SK-N-SH treated with all-trans-retinoic acid at 6 μM for 48 hours (cell line): ENCODE results near the gene GET4.

Experiments
- ATAC-seq: fragments of 200-7000 bp; cut with Tn5 transposase; 3 replicates; pipeline ENCODE4 v1.9.1; 2020; ENCODE audit warnings: mild to moderate bottlenecking, moderate library complexity
- ARNTL ChIP-seq: fragments of 450-650 bp; formaldehyde crosslinking; IDR thresholded peaks from 2 replicates; pipeline ENCODE4 v1.5.0; 2020; ENCODE audit warnings: low read depth, mild to moderate bottlenecking, moderate library complexity, borderline replicate concordance
- BACH2 ChIP-seq: fragments of 250-450 bp; sonication (Bioruptor Pico); IDR thresholded peaks from 2 replicates; pipeline ENCODE4 v1.9.0; 2021; ENCODE audit warnings: mild to moderate bottlenecking, borderline replicate concordance
- CREB5 ChIP-seq: fragments of 250-450 bp; sonication (Bioruptor Pico); IDR thresholded peaks from 2 replicates; pipeline ENCODE4 v1.5.1; 2020; ENCODE audit warnings: low read depth, mild to moderate bottlenecking, moderate library complexity
- CSDC2 ChIP-seq: fragments of 250-450 bp; sonication (Bioruptor Pico); IDR thresholded peaks from 2 replicates; pipeline ENCODE4 v1.5.0; 2020; ENCODE audit warnings: mild to moderate bottlenecking, moderate library complexity
- CSRNP3 ChIP-seq: fragments of 250-450 bp; sonication (Bioruptor Pico); IDR thresholded peaks from 2 replicates; pipeline ENCODE4 v1.5.1; 2021; ENCODE audit warnings: mild to moderate bottlenecking, moderate library complexity
- ESRRG ChIP-seq: fragments of 250-450 bp; sonication (Bioruptor Pico); IDR thresholded peaks from 2 replicates; pipeline ENCODE4 v1.6.1; 2021; ENCODE audit warnings: mild to moderate bottlenecking
- GLIS3 ChIP-seq: fragments of 250-450 bp; sonication (Bioruptor Pico); IDR thresholded peaks from 2 replicates; pipeline ENCODE4 v1.5.0; 2020; ENCODE audit warnings: mild to moderate bottlenecking, moderate library complexity
- ISL1 ChIP-seq: fragments of 250-450 bp; sonication (Bioruptor Pico); IDR thresholded peaks from 2 replicates; pipeline ENCODE4 v2.1.2; 2022; ENCODE audit warnings: mild to moderate bottlenecking, moderate library complexity
- OSR1 ChIP-seq: fragments of 250-450 bp; sonication (Bioruptor Pico); IDR thresholded peaks from 2 replicates; pipeline ENCODE4 v1.8.0; 2022; ENCODE audit warnings: moderate library complexity, mild to moderate bottlenecking, inconsistent platforms
- POU6F1 ChIP-seq: fragments of 250-450 bp; sonication (Bioruptor Pico); IDR thresholded peaks from 2 replicates; pipeline ENCODE4 v1.8.0; 2021; ENCODE audit warnings: low read depth, mild to moderate bottlenecking, moderate library complexity, borderline replicate concordance
- PPARA ChIP-seq: fragments of 250-450 bp; sonication (Bioruptor Pico); IDR thresholded peaks from 2 replicates; pipeline ENCODE4 v1.5.0; 2020; ENCODE audit warnings: mild to moderate bottlenecking, borderline replicate concordance
- SNAI2 ChIP-seq: fragments of 250-450 bp; sonication (Bioruptor Pico); IDR thresholded peaks from 2 replicates; pipeline ENCODE4 v1.5.0; 2020; ENCODE audit warnings: mild to moderate bottlenecking, moderate library complexity
- TCF4 ChIP-seq: fragments of 250-450 bp; sonication (Bioruptor Pico); IDR thresholded peaks from 2 replicates; pipeline ENCODE4 v1.8.0; 2021; ENCODE audit warnings: mild to moderate bottlenecking, moderate library complexity, borderline replicate concordance
- TOX ChIP-seq: fragments of 250-450 bp; sonication (Bioruptor Pico); IDR thresholded peaks from 2 replicates; pipeline ENCODE4 v1.8.0; 2021; ENCODE audit warnings: mild to moderate bottlenecking, moderate library complexity, borderline replicate concordance
- TSHZ2 ChIP-seq: fragments of 250-450 bp; sonication (Bioruptor Pico); IDR thresholded peaks from 2 replicates; pipeline ENCODE4 v1.5.0; 2020; ENCODE audit warnings: mild to moderate bottlenecking, moderate library complexity
- ZC3H10 ChIP-seq: fragments of 250-450 bp; sonication (Bioruptor Pico); IDR thresholded peaks from 2 replicates; pipeline ENCODE4 v1.5.1; 2021; ENCODE audit warnings: mild to moderate bottlenecking, moderate library complexity
- ZFP3 ChIP-seq: fragments of 250-450 bp; sonication (Bioruptor Pico); IDR thresholded peaks from 2 replicates; pipeline ENCODE4 v1.5.0; 2020; ENCODE audit warnings: mild to moderate bottlenecking, moderate library complexity
- ZFP30 ChIP-seq: fragments of 450-650 bp; formaldehyde crosslinking; IDR thresholded peaks from 2 replicates; pipeline ENCODE4 v1.5.0; 2022; ENCODE audit warnings: mild to moderate bottlenecking, moderate library complexity
- ZNF565 ChIP-seq: fragments of 450-650 bp; formaldehyde crosslinking; conservative IDR thresholded peaks from 2 replicates; pipeline ENCODE4 v1.5.0; 2020; ENCODE audit warnings: low read depth, mild to moderate bottlenecking, moderate library complexity
- ZNF70 ChIP-seq: fragments of 450-650 bp; formaldehyde crosslinking; IDR thresholded peaks from 2 replicates; pipeline ENCODE4 v1.5.0; 2020; ENCODE audit warnings: mild to moderate bottlenecking, moderate library complexity
- ZNF8 ChIP-seq: fragments of 450-650 bp; formaldehyde crosslinking; IDR thresholded peaks from 2 replicates; pipeline ENCODE4 v1.5.0; 2020; ENCODE audit warnings: mild to moderate bottlenecking, moderate library complexity

GET4 gene

GRCh38 chr7:876077-876971 lies at the start of gene GET4:
Gene GET4 (plus strand): TSS chr7:876554. CDS start chr7:876646, 92 bp downstream.
- ATAC-seq = peak; percentile 86
- TF ChIP-seq ZFP3 (CRISPR knock-in tag) (no peak), SNAI2 (CRISPR knock-in tag) (0 out of 2 replicates have a peak, but pooled peaks have one; percentile 11), BACH2 (CRISPR knock-in tag) (no peak), ARNTL (CRISPR knock-in tag) (peak; percentile 97), TSHZ2 (CRISPR knock-in tag) (peak; percentile 74), CSDC2 (CRISPR knock-in tag) (0 out of 2 replicates have a peak, but pooled peaks have one; percentile 29), ISL1 (CRISPR knock-in tag) (no peak), GLIS3 (CRISPR knock-in tag) (no peak)
- TF ChIP-seq, all 23 proteins: peak for 4

GRCh38 chr7:828793-829561 lies 47.4 kb upstream of the GET4 start:
- TF ChIP-seq ISL1 (CRISPR knock-in tag) (no peak), SNAI2 (CRISPR knock-in tag) (no peak), TOX (CRISPR knock-in tag) (no peak), ZFP30 (CRISPR knock-in tag) (no peak), TSHZ2 (CRISPR knock-in tag) (no peak), ARNTL (CRISPR knock-in tag) (no peak), ZNF565 (CRISPR knock-in tag) (no peak), CSDC2 (CRISPR knock-in tag) (no peak), ZNF70 (CRISPR knock-in tag) (no peak), ZC3H10 (CRISPR knock-in tag) (no peak), TCF4 (CRISPR knock-in tag) (no peak), GLIS3 (CRISPR knock-in tag) (no peak), PPARA (CRISPR knock-in tag) (no peak), ZFP3 (CRISPR knock-in tag) (no peak), ESRRG (CRISPR knock-in tag) (no peak), CREB5 (CRISPR knock-in tag) (no peak), OSR1 (CRISPR knock-in tag) (no peak), ZNF8 (CRISPR knock-in tag) (no peak)
- ATAC-seq = no peak

GRCh38 chr7:830069-830468 lies 46.3 kb upstream of the GET4 start:
- no peak for ATAC-seq
- no peak for TF ChIP-seq ZNF8 (CRISPR knock-in tag)
- no peak for TF ChIP-seq TOX (CRISPR knock-in tag)
- TF ChIP-seq TSHZ2 (CRISPR knock-in tag) = no peak
- no peak for TF ChIP-seq CSRNP3 (CRISPR knock-in tag)
- TF ChIP-seq TCF4 (CRISPR knock-in tag) = no peak
- TF ChIP-seq ARNTL (CRISPR knock-in tag) = no peak
- no peak for TF ChIP-seq CSDC2 (CRISPR knock-in tag)
- no peak for TF ChIP-seq POU6F1 (CRISPR knock-in tag)
- TF ChIP-seq SNAI2 (CRISPR knock-in tag) = no peak
